Measurements from ENCODE around the gene ST8SIA4.
"Not testable (repeated sequence)": the region's sequence is repeated elsewhere in the genome, so short reads cannot be mapped to it uniquely, and the experiment has no call there.

Gene ST8SIA4

DNA sequence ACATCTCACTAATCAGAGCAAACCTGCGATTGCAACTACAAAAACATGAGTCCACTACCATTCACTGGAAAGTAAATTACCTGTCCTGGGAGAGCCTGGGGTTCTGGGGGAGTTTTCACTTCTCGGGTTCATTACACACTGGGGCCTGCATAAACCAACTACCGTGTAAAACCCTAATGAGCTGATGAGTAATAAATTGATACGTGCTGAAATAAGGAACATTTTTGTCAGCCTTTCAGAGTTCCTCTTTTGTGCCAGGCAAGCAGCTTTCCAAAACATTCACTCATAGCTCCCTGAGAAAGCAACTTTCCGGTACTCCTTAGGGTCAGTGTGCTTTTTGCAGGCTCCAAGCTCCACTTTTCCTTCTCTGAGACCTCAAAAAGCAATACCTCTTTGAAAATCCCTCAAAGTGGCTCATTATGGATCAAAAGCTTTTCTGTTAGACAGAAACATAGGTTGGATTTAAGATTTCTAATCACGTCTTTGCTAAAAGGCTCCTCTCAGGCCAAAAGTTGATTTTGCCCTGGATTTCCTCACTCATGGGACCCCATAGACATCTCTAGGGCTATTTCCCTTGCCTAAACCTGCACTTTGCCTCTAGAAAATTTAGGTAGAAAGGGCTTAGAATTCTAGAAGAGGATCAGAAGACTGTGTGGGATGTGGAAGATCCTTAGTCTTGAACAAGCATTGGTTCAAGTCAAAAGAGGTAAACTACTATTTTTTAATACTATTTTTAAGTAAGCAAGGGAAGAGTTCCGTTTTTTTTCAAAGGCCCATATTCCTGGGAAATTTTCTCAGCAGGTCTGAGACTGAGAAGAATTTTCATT lies 74.8 kb downstream of the ST8SIA4 start:
- no peak for DNase-seq

- no peak for DNase-seq
Observed at GRCh38 chr5:100827481-100827889, 75.6 kb downstream of the ST8SIA4 start.

GRCh38 chr5:100826133-100826532 lies 76.9 kb downstream of the ST8SIA4 start:
- DNase-seq: no peak

GRCh38 chr5:100824635-100825034 lies 78.4 kb downstream of the ST8SIA4 start:
- no peak for DNase-seq

DNA sequence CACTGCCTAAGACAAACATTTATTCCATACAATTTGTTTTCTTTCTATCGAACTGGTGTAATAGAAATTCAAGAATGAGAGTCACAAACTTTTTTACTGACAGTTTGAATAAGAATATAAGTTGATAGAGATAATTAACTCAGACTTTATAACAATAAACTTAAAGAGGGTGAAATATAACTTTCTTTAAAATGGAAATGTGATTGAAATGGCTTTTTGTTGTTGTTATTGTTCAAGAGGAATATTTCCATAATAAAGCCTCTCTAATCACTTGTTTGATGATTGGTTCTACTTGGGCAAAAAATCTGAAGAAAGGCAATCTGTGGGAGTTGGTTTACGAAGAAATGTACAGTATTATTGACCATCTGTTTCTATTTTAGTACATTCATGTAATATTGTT lies 79.3 kb downstream of the ST8SIA4 start:
- DNase-seq: no peak

GRCh38 chr5:100821751-100822150 lies 81.3 kb downstream of the ST8SIA4 start:
- no peak for DNase-seq

- no peak for DNase-seq
Observed at GRCh38 chr5:100818340-100818739, 84.7 kb downstream of the ST8SIA4 start.

- no peak for DNase-seq
Observed at GRCh38 chr5:100803397-100803796, 99.7 kb downstream of the ST8SIA4 start.

- no peak for DNase-seq
Observed at GRCh38 chr5:100802208-100802607, 100.9 kb downstream of the ST8SIA4 start.

DNA sequence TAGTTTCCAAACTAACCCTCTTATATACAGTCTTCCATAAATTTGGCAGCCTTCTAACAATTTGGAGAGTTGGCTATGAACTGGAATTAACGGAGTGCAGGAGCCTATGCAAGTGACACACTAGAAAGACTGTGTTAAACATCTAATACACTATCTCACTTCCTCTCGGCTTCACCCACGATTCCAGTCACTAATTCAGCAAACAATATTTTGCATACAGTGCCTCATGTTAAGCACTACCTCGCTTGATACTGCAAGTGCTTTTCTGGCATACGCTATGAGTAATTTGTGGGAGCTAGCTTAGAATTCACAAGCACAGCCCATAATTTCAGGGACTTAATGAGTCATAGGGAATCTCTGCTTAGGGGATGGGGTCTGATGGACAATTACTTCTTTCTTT lies 102.5 kb downstream of the ST8SIA4 start:
- DNase-seq: no peak

DNA sequence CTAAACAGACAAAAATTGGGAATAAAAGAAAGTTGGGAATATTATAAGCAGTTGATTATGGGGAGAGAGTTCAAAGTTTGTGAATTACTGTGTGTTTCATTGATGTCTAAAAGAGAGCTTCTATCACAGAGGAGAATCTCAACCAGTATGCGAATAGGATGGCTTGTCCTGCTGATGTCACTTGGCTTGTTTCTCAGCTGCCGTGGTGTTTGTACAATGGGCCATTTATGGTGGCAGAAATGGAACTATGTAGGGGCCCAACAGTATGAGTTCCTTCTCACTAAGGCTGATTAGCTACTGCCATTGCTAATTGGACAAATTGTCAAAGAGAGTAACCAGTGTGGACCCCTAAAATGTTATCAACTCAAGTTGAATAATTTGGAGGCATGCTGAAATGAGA lies 103.9 kb downstream of the ST8SIA4 start:
- no peak for DNase-seq

- no peak for DNase-seq
Observed at GRCh38 chr5:100797861-100798260, 105.2 kb downstream of the ST8SIA4 start.

- DNase-seq: no peak
Observed at GRCh38 chr5:100796851-100797250, 106.2 kb downstream of the ST8SIA4 start.

GRCh38 chr5:100794844-100795243 lies 108.2 kb downstream of the ST8SIA4 start:
- no peak for DNase-seq

- no peak for DNase-seq
Observed at GRCh38 chr5:100794218-100794617, 108.9 kb downstream of the ST8SIA4 start.

DNA sequence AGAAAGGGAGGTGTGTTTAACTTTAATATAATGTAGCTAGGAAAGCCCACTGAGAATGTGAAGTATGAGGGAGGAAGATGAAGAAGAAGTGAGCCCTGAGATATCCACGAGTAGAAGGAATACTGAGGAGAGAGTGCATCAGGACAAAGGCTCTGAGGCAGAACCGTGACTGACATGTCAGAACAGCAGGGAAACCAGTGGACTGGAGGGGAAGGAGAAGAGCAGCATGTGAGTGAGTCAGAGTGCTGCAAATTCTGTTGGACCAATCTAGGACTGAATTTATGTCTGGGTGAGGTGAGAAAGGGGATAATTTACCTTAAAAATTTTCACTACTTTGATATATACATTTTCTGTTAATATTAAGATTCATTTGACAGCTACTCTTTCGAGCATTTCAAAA lies 110.3 kb downstream of the ST8SIA4 start:
- DNase-seq: no peak

DNA sequence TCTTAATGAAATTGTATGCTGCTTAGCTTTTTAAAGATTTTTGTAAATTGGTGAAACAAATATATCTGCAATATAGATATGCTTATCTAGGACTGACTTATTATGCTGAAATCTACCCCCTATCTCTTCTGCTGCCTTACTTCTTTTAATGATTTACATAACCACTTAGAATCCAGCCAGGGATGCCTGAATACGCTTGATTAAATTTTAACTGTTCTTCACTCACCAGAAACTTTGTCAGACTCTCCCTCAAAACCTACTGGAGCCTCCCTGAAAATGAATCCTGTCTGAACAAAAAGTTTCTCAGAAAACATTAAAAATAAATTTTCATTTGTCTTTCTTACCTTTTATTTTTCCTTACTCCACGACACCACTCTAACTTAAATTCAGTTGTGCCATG lies 111.7 kb downstream of the ST8SIA4 start:
- DNase-seq: no peak

- DNase-seq: no peak
Observed at GRCh38 chr5:100790951-100791350, 112.1 kb downstream of the ST8SIA4 start.

GRCh38 chr5:100790170-100790665 lies 112.9 kb downstream of the ST8SIA4 start:
- no peak for DNase-seq

DNA sequence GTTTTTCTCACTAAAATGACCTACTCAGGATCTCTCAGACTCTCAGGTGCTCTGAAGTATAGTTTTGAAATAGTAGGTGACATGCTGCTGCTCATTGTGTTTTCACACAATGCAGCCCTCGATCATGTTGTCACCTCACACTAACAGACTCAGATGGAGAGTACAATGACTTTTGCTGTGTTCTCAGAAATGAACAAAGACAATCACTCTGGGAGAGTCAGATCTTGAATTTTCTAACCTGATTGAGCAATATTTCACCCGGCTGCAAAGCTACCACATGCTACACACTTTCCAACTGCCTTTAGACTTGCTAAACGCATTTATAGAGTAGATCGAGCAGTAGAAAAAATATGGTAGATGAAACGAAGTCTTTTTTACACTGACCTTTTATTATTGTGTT lies 113.4 kb downstream of the ST8SIA4 start:
- DNase-seq: no peak

DNA sequence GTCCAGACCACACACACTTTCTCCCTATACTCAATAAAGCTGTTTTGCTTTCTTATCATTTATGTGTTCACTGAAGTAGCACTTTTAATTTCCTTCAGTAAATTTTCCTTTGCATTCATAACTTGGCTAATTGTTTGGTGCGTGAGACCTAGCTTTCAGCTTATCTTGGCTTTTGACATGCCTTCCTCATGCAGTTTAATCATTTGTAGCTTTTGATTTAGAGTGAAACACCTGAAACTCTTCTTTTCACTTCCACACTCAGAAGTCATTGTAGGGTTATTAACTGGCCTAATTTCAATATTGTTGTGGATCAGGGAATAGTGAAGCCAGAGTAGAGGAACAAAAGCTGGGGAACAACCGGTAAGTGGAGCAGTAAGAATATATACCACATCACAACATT lies 114.7 kb downstream of the ST8SIA4 start:
- no peak for DNase-seq

GRCh38 chr5:100787648-100788047 lies 115.4 kb downstream of the ST8SIA4 start:
- DNase-seq: no peak

GRCh38 chr5:100785536-100785935 lies 117.5 kb downstream of the ST8SIA4 start:
- not testable (repeated sequence) for DNase-seq

DNA sequence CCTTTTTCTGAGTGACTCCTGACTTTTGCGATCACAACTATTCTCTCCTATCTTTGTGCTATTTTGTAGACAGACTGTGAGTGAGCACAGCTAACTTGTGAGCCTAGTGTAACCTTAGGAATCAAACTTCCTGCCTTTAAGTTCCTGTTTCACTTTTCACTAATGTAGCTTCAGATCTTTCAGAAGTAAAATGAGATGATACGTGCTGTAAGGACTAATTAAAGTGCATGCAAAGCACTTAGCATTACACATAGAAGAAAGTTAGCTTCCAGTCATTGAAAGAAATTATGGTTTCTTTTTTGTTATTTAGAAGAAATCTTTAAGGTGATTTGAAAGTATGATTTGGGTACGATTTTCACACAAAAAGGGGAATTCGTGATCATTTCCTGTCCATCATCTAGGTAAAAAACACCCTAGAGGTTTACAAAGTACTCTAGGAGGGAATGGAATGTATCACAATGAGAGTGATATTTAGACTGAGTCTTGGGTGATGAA lies 122.7 kb downstream of the ST8SIA4 start:
- no peak for DNase-seq

Measured in DMS79 (cell line).